ENCODE measurements around the gene EVC2.

EVC2 gene

GRCh38 chr4:5554376-5554775, 154.0 kb downstream of the EVC2 start:
- Histone ChIP-seq H3K4me3 (ENCODE audit: low read length) (no peak overlapping the region), H3K9me3 (ENCODE audit: insufficient read depth, low read length) (no peaks in the 10 kb centered on the region), H3K4me1 (ENCODE audit: low read length) (no peaks in the 10 kb centered on the region), H3K9ac (ENCODE audit: low read length) (no peak overlapping the region), H2AFZ (ENCODE audit: low read depth, low read length) (no peak overlapping the region), H4K20me1 (ENCODE audit: insufficient read depth, low read length) (no peaks in the 10 kb centered on the region), H3K36me3 (replicated peaks; ENCODE audit: low read depth, low read length) (peaks cover 12% of the 10 kb centered on the region), H3K4me2 (ENCODE audit: low read length) (no peak overlapping the region), H3K79me2 (ENCODE audit: low read length) (no peaks in the 10 kb centered on the region), H3K27me3 (ENCODE audit: low read depth, low read length) (no peaks in the 10 kb centered on the region), H3K27ac (ENCODE audit: low read length) (no peak overlapping the region)
- no peak for TF ChIP-seq EZH2phosphoT487 (IDR thresholded peaks at IDR 0.05; ENCODE audit: low read depth)
- TF ChIP-seq, protein P1, sequence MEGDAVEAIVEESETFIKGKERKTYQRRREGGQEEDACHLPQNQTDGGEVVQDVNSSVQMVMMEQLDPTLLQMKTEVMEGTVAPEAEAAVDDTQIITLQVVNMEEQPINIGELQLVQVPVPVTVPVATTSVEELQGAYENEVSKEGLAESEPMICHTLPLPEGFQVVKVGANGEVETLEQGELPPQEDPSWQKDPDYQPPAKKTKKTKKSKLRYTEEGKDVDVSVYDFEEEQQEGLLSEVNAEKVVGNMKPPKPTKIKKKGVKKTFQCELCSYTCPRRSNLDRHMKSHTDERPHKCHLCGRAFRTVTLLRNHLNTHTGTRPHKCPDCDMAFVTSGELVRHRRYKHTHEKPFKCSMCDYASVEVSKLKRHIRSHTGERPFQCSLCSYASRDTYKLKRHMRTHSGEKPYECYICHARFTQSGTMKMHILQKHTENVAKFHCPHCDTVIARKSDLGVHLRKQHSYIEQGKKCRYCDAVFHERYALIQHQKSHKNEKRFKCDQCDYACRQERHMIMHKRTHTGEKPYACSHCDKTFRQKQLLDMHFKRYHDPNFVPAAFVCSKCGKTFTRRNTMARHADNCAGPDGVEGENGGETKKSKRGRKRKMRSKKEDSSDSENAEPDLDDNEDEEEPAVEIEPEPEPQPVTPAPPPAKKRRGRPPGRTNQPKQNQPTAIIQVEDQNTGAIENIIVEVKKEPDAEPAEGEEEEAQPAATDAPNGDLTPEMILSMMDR (IDR thresholded peaks at IDR 0.05; ENCODE audit: low read depth, low read length): no peak

- Histone ChIP-seq H3K9me3 (ENCODE audit: insufficient read depth, low read length) (no peaks in the 10 kb centered on the region), H3K27ac (ENCODE audit: low read length) (no peak overlapping the region), H4K20me1 (ENCODE audit: insufficient read depth, low read length) (no peaks in the 10 kb centered on the region), H3K4me2 (ENCODE audit: low read length) (no peak overlapping the region), H3K4me1 (ENCODE audit: low read length) (no peaks in the 10 kb centered on the region), H3K9ac (ENCODE audit: low read length) (no peak overlapping the region), H3K4me3 (ENCODE audit: low read length) (no peak overlapping the region), H3K36me3 (replicated peaks; ENCODE audit: low read depth, low read length) (peaks cover 15% of the 10 kb centered on the region), H2AFZ (ENCODE audit: low read depth, low read length) (no peak overlapping the region), H3K27me3 (ENCODE audit: low read depth, low read length) (no peaks in the 10 kb centered on the region), H3K79me2 (ENCODE audit: low read length) (no peaks in the 10 kb centered on the region)
- no peak for TF ChIP-seq EZH2phosphoT487 (IDR thresholded peaks at IDR 0.05; ENCODE audit: low read depth)
Observed at GRCh38 chr4:5553801-5554200, 154.6 kb downstream of the EVC2 start.

GRCh38 chr4:5552451-5552850, 155.9 kb downstream of the EVC2 start:
- H3K36me3 ChIP-seq (replicated peaks; ENCODE audit: low read depth, low read length): peaks cover 21% of the 10 kb centered on the region
- H3K9me3 ChIP-seq (ENCODE audit: insufficient read depth, low read length): no peaks in the 10 kb centered on the region
- H3K27me3 ChIP-seq (ENCODE audit: low read depth, low read length): no peaks in the 10 kb centered on the region
- no peak overlapping the region for H3K4me2 ChIP-seq (ENCODE audit: low read length)
- no peaks in the 10 kb centered on the region for H3K79me2 ChIP-seq (ENCODE audit: low read length)
- no peak overlapping the region for H2AFZ ChIP-seq (ENCODE audit: low read depth, low read length)
- H4K20me1 ChIP-seq (ENCODE audit: insufficient read depth, low read length): no peaks in the 10 kb centered on the region
- H3K9ac ChIP-seq (ENCODE audit: low read length): no peak overlapping the region
- H3K4me3 ChIP-seq (ENCODE audit: low read length): no peak overlapping the region
- H3K4me1 ChIP-seq (ENCODE audit: low read length): no peaks in the 10 kb centered on the region
- no peak for TF ChIP-seq EZH2phosphoT487 (IDR thresholded peaks at IDR 0.05; ENCODE audit: low read depth)
- TF ChIP-seq, protein P1 (IDR thresholded peaks at IDR 0.05; ENCODE audit: low read depth, low read length): no peak
- H3K27ac ChIP-seq (ENCODE audit: low read length): no peak overlapping the region

DNA sequence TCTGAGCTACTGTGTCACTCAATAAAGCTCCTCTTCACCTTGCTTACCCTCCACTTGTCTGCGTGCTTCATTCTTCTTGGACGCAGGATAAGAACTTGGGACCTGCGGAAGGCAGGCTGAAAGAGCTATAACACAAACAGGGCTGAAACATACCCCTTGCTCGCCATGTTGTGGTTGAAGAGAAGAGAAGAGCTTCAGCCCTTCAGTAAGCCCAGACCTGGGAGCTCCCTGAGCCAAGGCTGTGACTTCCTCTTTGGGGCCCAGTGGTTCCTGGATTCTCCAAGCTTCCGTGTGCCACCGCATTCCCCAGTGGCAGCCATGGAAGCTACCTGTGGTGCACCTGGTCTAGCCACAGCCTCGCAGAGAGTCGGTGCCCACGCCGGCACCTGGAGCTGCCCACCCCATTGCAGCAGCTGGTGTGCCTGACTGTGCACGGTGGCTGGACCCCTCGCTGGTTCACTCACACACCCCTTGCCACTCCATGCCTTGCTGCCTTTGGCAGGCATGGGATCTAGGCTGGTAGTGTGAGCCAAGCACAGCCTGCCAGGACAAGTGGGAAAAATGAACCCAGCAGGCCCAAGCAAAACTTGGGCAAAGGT, 160.6 kb downstream of the EVC2 start:
- TF ChIP-seq, protein P1 (IDR thresholded peaks at IDR 0.05; ENCODE audit: low read depth, low read length): no peak
- TF ChIP-seq EZH2phosphoT487 (IDR thresholded peaks at IDR 0.05; ENCODE audit: low read depth): no peak
- Histone ChIP-seq H3K36me3 (replicated peaks; ENCODE audit: low read depth, low read length) (peaks cover 16% of the 10 kb centered on the region), H3K4me3 (ENCODE audit: low read length) (no peak overlapping the region), H3K4me1 (ENCODE audit: low read length) (no peaks in the 10 kb centered on the region), H3K27me3 (ENCODE audit: low read depth, low read length) (no peaks in the 10 kb centered on the region), H3K27ac (ENCODE audit: low read length) (no peak overlapping the region), H3K4me2 (ENCODE audit: low read length) (no peak overlapping the region), H3K9ac (ENCODE audit: low read length) (no peak overlapping the region), H4K20me1 (ENCODE audit: insufficient read depth, low read length) (no peaks in the 10 kb centered on the region), H3K79me2 (ENCODE audit: low read length) (no peaks in the 10 kb centered on the region), H3K9me3 (ENCODE audit: insufficient read depth, low read length) (no peaks in the 10 kb centered on the region), H2AFZ (ENCODE audit: low read depth, low read length) (no peak overlapping the region)

Measured in OCI-LY3 (cell line).